Neural cell (in vitro differentiated cells): ENCODE measurements around the gene NFKBIL1.

Experiments
- CTCF ChIP-seq: fragments of 450-650 bp; IDR thresholded peaks from 2 replicates; pipeline ENCODE4 v1.5.1; 2014; ENCODE audit warnings: antibody characterized with exemption, mild to moderate bottlenecking, moderate library complexity; ENCODE audit not compliant: poor library complexity, severe bottlenecking
- EP300 ChIP-seq: fragments of 450-650 bp; conservative IDR thresholded peaks from 2 replicates; pipeline ENCODE4 v1.6.1; 2014; ENCODE audit warnings: antibody characterized with exemption, mild to moderate bottlenecking, moderate library complexity; ENCODE audit not compliant: poor library complexity, severe bottlenecking
- EZH2 ChIP-seq: fragments of 200-600, 300-800 bp; shearing (Covaris generic), sonication (generic); IDR thresholded peaks from 2 replicates; pipeline ENCODE4 v1.6.1; 2014; ENCODE audit warnings: antibody characterized with exemption, low read length, borderline replicate concordance, mild to moderate bottlenecking; ENCODE audit not compliant: insufficient read depth, poor library complexity, severe bottlenecking
- MXI1 ChIP-seq: fragments of 450-650 bp; conservative IDR thresholded peaks from 2 replicates; pipeline ENCODE4 v1.6.1; 2014; ENCODE audit warnings: antibody characterized with exemption, mild to moderate bottlenecking; ENCODE audit not compliant: poor library complexity, severe bottlenecking
- POLR2AphosphoS5 ChIP-seq: IDR thresholded peaks from 2 replicates; pipeline ENCODE4 v1.6.1; 2012
- RAD21 ChIP-seq: fragments of 450-650 bp; conservative IDR thresholded peaks from 2 replicates; pipeline ENCODE4 v1.6.1; 2014; ENCODE audit warnings: antibody characterized with exemption, mild to moderate bottlenecking, moderate library complexity
- REST ChIP-seq: IDR thresholded peaks from 2 replicates; pipeline ENCODE4 v1.6.1; 2012; ENCODE audit warnings: borderline replicate concordance
- SMC3 ChIP-seq: fragments of 450-650 bp; conservative IDR thresholded peaks from 2 replicates; pipeline ENCODE4 v1.6.1; 2014; ENCODE audit warnings: antibody characterized with exemption, mild to moderate bottlenecking, moderate library complexity; ENCODE audit not compliant: poor library complexity
- TAF1 ChIP-seq: IDR thresholded peaks from 2 replicates; pipeline ENCODE4 v1.6.1; 2012; ENCODE audit warnings: low read depth

GRCh38 chr6:31502586-31502985 lies 44.8 kb upstream of the NFKBIL1 start:
- TF ChIP-seq RAD21 (no peak), CTCF (no peak), POLR2AphosphoS5 (no peak), REST (no peak), EP300 (no peak), EZH2 (no peak), MXI1 (no peak), TAF1 (no peak), SMC3 (no peak)
